GM12873 (cell line): ENCODE data around the gene NRG3.

Experiments used
- TF ChIP-seq, protein P1 (sequence below): IDR thresholded peaks from 2 replicates; pipeline ENCODE4 v1.5.1; 2012; ENCODE audit warnings: low read depth, mild to moderate bottlenecking, moderate library complexity, low read length, control low read depth; ENCODE audit not compliant: insufficient read depth; ENCODE audit errors: missing control alignments

Gene NRG3

DNA sequence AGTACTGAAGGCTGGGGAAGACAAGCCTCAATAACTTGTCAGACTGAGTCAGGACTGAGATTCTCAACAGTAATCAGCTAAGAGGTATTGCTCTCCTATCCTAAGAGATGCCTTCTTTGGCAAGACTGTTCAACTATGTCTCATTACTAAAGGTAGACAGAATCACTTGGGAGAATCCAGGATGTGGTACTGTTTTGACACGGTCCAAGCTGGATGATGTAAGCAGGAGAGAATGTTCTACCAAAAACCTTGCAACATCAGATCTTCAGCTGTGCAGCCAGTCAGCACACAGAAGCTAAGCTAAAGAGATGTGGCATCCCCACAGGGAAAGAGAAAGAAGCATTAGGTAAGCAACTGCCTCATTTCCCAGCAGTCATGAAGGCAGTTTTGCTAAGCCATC lies 391.4 kb downstream of the NRG3 start:
- TF ChIP-seq, protein P1, sequence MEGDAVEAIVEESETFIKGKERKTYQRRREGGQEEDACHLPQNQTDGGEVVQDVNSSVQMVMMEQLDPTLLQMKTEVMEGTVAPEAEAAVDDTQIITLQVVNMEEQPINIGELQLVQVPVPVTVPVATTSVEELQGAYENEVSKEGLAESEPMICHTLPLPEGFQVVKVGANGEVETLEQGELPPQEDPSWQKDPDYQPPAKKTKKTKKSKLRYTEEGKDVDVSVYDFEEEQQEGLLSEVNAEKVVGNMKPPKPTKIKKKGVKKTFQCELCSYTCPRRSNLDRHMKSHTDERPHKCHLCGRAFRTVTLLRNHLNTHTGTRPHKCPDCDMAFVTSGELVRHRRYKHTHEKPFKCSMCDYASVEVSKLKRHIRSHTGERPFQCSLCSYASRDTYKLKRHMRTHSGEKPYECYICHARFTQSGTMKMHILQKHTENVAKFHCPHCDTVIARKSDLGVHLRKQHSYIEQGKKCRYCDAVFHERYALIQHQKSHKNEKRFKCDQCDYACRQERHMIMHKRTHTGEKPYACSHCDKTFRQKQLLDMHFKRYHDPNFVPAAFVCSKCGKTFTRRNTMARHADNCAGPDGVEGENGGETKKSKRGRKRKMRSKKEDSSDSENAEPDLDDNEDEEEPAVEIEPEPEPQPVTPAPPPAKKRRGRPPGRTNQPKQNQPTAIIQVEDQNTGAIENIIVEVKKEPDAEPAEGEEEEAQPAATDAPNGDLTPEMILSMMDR: no peak

DNA sequence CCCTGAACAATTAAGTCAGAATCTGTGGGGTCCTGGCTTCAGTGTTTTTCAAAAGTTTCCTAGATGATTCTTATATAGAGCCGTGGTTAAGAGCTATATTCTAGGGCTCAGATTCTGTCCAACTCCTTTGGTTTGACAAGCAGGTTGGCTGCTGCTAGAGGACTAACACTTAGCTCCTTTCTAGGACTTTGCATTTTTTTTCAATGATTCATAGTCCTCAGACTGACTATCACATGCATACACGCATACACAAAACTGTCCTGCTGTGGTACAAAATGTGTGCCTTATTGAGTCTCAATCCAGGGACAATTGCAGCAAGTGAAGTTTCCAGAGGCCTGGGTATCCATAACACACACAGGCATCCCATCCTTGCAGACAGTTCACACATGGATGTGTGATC lies 392.0 kb downstream of the NRG3 start:
- TF ChIP-seq, protein P1: no peak

DNA sequence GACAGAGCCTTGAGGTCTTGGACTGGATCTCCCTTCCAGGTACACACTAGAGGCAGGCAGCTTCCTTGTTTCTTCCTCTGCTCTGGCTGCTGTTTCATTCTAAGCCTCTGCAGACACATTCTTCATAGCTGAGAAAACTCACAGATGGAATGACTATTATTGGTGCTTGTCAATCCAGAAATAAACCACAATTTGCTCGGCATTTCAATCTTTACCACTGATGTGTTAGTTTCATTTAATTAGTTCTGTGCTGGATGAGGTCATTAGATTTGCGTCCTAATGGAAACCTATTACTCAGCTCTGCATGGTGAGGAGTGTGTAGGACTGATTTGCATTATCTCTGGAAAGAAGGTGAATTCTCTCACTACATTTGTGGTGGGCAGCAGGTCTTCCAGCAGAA lies 392.5 kb downstream of the NRG3 start:
- TF ChIP-seq, protein P1: no peak

DNA sequence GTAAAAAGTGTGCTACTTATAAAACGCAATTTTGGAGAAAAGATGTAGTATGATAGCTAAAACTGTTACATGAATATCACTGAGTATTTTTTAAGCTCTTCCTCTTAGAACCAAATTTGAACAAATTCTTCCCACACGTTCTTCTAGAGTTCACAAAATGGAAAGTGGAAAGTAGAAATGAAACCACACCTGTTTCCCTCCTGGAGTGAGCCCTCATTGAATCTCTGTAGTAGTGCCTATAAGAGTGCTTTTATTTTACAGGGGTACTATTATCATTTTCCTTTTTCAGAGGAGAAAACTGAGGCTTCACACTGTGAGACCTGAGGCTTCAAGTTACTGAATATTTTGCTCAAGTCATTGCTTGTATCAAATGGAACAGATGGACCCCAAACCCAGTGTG lies 393.0 kb downstream of the NRG3 start:
- TF ChIP-seq, protein P1: no peak

DNA sequence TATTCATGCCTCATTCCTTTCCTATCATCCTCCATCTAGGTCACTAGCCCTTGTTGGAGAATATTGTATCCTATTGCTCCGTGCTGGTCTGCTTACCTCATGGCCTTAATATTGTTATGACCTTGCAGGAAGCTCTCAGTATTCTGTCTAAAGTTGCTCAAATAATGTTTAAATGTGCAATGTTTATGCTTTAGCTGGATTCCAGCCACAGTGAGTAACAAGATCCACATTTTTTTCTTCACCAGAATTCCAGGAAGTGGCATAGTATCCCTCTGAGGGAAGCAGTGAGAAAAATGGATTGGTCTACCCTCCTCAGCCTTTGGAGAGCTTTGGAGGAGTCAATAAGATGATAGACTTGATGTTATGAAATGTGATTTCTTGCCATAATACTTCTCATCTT lies 402.6 kb downstream of the NRG3 start:
- TF ChIP-seq, protein P1: no peak

DNA sequence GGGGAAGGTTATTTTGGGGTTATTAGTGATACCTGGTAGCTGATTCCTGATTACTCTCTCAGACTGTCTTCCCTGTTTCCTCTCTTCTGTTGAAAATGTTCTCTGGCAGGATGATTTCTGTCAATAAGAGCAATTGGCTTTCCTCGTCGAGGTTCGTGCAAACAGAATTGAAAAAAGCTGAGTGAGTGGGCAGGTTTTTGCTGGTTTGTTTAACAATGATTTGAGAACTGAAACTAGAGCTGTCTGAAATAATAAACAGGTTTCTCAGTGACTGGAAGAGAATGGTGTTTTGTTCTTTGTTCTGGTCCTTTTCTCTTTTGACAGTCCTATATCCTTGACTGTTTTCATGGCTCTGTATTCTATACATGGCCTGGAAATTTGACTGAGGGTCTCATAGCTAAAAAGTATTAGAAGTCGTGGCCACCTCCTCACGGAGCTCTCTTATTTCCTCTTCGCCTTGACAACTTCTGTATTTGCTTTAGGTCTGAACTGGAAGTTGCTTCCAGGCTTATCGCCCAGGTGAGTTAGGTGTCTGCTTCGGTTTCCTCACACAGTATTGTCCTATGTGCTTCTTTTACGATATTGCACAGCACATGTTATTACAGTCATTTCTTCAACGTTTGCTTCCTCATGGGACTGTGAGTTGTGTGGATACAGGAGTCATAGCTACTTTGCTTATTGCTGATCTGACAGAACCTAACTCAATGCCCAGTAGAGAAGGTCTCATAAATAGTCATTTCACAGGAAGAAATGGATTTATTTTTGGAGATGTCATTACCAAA lies 403.6 kb downstream of the NRG3 start:
- TF ChIP-seq, protein P1: no peak

DNA sequence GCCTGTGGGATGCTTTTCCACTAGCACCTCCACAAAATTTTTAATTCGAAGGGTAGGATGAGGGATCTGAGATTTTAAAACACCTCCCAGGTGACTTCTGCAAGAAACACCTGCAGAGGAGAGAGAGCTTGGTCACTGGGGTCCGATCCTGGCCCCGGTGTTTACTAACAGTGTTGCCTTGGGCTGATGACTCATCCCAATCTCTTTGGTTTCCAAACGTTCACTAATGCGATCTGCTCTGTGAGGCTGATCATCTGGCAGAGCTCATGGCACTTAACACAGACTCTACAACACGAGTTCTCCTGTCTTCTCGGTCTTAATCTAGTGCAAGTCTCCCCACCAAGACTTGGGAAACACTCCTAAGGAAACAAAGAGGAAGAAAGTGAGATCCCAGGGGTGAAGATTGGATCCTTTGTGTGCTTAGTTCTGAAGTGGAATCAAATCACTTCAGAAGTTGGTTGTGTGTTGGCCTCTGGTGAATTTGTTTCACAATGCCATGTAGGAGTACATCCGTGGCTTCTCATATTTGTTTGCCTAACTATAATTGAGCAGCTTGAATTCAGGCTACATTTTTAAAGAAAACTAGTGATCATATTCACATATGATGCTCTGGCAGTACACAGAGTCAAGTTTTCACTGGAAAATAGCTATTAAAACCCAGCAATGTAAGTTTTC lies 407.9 kb downstream of the NRG3 start:
- TF ChIP-seq, protein P1: no peak
